ENCODE data around the gene RPS24. TPM values are rescaled to one million over a fixed set of nuclear protein-coding genes. Genes with fewer than 3 reads are reported as not detected.

RPS24 gene
- 1,300 and 2,036 TPM in 2 replicates for total RNA-seq

DNA sequence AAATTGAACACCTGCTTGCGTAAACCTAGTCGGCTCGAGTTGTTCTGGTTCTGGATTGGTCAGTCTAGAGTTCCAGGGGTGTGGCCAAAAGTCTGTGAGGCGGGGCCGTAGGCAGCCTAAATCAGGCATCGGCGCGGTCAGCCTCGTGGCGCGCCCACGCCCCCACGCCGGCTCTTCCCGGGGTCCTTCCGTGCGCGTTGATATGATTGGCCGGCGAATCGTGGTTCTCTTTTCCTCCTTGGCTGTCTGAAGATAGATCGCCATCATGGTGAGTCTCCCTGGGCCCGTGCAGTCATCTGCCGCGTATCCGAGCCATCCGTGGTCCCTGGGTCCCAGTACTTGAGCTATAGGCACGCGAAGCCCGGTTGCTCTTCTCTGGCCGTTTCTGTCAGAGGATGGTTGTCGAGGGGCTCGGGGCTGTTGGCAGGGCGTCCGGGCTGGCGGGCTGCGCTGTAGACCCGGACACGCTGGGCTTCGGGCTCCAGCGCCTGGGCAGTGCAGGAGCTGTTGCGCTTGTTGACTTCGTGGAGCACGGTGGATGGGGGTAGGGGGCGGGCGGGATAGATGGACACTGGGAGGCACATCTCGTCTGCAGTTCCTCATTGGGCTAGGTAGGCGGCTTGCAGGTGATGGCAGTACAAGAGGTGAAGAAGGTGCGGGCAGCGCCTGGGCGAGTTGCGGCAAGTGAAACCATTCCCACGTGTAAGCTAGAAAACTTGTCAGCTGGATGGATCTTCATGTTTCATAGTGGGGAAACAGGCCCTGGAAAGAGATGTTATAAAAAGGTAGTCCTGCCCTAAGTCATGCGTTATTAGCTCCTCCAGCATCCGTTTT lies at the start of gene RPS24:
Gene RPS24 (plus strand): TSS at position 227 of the 834 bp plus-strand sequence. CDS start 39 bp downstream, at position 266.

DNA sequence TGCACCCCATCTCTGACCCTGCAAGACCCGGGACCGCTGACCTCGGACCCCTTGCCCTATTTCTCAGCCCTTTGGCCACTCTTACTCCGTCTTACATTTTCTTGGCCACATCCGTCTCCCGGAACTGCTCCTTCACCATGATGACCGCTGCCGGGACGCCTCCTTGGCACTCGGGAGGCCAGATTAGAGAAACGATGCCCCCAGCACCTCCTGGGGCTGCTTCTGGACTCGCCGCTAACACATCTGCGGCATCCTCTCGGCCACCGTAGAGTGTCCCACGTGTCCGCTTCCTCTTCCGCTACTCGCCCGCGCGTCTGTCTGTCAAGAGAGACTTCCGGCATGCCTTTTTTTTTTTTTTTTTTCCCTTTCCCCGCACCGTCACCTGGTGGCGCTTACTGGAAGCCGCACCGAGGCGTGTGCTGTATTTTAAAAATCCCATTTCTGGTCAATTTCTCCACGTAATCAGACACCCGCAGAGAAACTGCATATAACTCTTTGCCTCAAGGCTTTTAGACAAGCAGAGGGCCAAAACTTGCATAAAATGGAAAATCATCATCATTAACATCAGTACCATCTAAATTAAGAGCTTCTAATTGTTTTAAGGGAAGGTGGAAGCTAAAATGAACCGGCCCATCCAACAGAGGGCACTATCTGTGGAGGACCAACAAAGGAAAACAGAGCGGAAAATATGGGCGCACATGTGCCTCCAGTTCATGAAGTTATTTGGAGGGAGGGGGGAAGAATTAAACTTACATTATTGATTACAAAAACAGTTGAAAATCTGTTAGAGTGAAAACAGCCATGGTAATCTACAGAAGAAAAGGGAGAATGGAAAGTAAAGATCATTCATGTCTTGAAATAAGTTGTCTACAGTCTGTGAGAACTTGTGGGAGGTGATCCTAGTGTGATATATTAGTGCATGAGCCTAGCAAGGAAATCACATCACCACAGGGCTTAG lies 4.1 kb upstream of the RPS24 start, which contains the start of gene POLR3A:
Gene POLR3A (minus strand): TSS at position 247 of the 958 bp plus-strand sequence. CDS start 108 bp downstream, at position 139.

Other genes starting within 250 kb of the RPS24 start
- gene DLG5, start 107.1 kb upstream of the RPS24 start, total RNA-seq, result 44.6 and 62.4 TPM in 2 replicates
- gene POLR3A, start 4.3 kb upstream of the RPS24 start, total RNA-seq, result 14.1 and 15.3 TPM in 2 replicates